ENCODE results near the gene FCRLB.
"Not testable (repeated sequence)": the region's sequence is repeated elsewhere in the genome, so short reads cannot be mapped to it uniquely, and the experiment has no call there.

The FCRLB gene, protein sequence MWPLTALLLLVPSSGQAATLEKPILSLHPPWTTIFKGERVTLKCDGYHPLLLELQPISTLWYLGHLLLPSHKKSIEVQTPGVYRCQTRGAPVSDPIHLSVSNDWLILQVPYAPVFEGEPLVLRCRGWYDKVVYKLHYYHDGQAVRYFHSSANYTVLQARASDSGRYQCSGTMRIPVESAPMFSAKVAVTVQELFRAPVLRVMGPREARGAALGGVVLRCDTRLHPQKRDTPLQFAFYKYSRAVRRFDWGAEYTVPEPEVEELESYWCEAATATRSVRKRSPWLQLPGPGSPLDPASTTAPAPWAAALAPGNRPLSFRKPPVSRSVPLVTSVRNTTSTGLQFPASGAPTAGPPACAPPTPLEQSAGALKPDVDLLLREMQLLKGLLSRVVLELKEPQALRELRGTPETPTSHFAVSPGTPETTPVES

DNA sequence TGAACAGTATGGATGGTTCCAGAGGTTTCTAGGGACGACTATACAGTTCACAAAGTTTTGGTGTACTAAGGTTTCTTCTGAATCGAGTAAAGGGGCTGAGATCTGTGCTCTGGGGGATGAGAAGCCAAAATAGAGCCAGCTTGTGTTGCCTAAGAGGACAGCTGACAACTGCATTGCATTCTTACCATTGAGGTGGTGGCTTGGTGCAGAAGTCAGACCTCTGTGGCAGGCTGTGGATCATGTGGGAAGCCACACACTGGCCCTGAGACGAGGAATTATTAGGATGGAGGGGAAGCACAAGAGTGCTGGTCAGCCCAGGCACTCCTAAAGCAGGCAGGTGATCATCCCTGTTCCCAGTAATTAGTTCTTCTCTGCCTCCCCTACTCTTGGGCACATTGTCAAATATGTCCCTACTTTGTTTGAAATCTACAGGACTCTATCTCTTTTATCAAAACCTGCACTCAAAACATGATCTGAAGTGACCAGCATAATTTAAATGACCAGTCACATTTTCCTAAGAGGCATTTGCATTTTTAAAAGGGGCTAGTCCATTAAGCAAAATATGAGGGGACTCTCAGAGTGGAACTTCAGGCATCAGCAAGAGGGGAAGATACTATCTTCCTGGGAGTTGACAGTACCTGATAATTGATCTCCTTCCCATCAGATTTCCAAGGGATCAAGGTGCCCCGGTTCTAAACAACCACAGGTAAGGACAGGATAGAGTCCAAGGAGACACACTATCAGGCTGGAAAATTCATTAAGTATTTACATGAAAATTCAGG is at the start of gene FCRLB:
Gene FCRLB, plus strand, starts transcription at position 589 of the 782 bp plus-strand sequence. CDS start 1,129 bp downstream, outside the sequence.
- no peak for DNase-seq

DNA sequence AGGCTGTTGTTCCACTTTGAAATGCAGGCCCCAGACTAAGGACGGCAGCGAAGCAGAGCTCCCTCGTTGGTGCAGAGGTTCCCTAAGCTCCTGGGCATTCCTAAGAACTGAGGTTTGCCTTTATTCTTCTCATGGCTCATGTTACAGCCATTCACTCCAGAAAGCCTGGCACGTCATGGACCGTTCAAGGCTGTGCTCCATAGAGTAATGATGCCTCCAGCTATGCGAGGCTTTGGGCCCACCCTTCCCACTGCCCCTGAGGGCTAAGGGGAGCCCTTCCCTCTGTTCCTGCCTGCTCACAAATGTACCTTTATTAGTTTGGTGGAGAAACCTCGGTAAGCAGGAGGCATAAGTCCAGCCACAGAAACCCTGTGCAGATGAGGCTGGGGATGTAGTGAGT is 47.9 kb upstream of the FCRLB start:
- not testable (repeated sequence) for DNase-seq

DNA sequence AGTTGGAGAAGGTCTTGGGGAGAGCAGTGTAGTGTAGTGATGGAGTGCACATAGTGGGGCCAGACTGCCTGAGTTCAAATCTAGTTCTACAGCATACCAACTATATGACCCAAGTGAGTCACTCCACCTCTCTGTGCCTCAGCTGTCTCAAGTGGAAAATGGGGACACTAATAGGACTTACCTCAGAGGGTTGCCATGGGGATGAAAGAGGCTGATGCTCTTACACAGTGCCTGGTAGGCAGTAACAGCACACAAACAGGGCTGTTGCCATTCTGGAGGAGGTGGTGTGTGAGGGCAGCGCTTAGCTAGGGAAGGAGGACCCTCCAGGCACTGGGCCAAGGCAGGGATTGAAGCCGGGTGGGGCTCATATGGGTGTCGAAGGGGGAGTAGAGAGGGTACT is 46.9 kb upstream of the FCRLB start:
- DNase-seq, result not testable (repeated sequence)

DNA sequence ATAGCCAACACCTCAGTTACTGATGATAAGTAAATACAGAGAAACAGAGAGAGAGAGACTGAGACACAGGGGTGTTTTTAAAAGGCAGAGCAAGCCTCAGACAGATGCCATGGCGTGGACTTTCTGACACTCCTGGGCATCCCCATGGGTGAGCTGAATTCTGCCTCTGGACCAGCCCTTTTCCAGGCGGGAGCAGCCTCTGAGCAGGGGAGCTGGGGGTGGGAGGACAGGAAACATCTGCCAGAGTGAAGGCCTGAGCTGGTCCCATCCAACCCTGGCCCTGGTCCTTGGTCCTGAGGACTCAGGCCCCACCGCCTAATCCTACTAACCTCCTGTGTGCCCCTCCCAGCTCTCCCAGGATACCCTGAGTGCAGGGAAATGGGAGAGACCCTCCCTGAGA is 46.4 kb upstream of the FCRLB start:
- not testable (repeated sequence) for DNase-seq

DNA sequence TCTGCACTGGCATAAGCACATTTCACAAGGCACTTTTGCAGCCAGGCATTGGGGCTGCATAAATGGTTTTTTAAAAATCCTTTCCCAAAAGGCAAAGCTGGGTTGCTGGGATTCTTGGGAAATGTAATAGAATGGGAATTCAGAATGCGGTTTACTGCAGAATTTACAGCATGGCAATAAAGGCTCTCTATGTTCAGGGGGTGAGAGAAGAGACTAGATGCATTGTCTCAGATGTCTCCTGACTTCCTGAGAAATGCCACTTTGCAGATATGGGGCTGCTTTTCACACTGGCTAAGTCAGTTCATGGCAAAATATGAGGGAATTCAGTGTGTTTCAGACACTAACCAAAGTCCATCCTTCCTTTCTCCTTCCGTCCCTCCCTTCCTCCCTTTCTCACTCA is 44.9 kb upstream of the FCRLB start:
- DNase-seq, result no peak

DNA sequence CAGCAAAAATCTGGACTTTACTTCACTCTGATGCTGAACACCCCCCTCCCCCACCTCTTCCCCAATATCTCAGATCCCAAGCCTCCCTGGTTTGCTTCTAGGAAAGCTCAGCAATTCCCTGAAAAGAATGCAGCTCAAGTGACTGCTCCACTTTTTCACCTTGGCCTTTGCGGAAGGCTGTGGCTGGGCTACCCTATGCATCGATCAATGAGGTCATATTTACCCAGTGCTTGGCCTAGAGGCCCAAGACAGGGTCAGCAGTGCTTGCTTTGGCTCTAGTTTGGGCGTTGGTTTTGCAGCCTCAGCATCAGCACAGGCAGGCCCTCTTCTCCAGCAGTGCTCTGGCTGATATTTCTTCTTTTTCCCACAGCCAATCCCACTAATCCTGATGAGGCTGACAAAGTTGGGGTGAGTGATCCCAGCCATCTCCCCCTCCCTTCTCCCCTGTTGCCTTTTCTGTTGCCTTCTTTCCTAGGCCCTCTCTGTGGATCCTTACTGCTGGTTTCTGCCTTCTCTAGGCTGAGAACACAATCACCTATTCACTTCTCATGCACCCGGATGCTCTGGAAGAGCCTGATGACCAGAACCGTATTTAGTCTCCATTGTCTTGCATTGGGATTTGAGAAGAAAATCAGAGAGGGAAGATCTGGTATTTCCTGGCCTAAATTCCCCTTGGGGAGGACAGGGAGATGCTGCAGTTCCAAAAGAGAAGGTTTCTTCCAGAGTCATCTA is 44.2 kb upstream of the FCRLB start:
- no peak for DNase-seq

DNA sequence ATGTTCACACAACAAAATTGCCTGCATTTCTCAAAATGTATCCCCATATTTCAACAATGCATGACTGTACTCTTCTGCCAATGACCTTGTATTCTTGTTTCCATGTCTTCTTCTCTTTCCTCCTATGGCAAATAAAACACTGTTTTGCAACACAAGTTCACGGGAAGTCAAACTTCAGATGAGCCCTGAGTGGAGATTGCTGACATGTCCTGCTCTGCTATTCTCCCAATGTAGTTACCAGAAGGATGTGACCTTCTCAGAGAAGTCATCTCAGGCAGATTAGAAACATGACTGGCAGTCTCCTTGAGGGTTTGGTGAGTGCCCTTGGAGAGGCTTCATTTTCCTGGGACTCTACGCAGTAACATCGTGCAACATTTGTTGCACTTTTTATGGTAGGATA is 42.8 kb upstream of the FCRLB start:
- no peak for DNase-seq

DNA sequence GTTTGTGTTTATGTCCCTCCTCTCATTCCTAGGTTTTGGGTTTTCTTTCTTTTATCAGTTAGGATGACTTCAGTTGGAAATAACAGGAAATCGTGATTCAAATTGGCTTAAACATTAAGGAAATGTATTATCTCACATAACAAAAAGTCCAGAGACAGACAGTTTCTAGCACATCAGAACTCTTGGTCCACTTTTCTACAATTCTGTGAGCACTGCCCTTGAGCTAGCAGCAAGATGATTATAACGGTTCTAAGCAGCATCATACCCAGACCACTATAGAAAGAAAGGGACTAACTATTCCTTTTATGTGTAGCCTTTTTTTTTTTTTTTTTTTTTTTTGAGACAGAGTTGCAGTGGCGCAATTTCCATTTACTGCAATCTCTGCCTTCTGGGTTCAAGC is 39.5 kb upstream of the FCRLB start:
- no peak for DNase-seq

DNA sequence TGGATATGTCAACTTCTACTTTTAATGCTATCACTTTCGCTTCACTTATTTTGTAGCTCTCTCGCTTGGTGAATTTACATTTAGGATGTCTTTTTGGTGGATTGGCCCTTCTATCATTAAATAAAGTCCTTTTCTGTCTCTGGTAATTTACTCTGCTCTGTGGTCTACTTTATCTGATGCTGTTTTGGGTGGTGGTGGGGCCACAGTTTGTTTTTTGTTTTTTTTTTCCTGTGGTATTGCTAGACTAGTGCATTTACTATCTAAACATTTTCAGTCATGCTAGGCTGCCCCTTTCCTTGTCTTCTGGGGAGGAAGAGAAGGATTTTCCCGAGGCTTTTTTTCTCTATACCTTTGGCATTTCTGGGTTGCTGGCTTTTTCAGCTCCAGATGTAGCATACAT is 32.4 kb upstream of the FCRLB start:
- DNase-seq, result no peak

DNA sequence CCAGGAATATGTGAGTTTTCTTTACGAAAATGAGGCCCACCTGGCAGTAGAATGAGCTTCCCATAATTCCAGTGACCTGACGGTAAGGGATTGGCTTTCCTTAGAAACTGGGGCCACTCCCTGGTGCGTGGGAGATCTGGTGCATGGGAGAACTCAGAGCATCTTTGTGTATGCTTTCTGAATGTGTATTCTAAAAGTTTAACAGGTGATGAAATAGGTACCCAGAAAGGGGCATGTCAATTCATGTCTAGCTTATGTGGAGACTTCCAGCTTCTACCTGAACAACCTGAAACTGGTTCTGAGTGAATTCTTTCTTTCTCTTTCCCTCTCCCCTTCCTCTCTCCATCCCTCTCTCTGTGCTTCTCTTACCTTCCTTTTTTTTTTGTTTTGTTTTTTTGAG is 29.5 kb upstream of the FCRLB start:
- no peak for DNase-seq

DNA sequence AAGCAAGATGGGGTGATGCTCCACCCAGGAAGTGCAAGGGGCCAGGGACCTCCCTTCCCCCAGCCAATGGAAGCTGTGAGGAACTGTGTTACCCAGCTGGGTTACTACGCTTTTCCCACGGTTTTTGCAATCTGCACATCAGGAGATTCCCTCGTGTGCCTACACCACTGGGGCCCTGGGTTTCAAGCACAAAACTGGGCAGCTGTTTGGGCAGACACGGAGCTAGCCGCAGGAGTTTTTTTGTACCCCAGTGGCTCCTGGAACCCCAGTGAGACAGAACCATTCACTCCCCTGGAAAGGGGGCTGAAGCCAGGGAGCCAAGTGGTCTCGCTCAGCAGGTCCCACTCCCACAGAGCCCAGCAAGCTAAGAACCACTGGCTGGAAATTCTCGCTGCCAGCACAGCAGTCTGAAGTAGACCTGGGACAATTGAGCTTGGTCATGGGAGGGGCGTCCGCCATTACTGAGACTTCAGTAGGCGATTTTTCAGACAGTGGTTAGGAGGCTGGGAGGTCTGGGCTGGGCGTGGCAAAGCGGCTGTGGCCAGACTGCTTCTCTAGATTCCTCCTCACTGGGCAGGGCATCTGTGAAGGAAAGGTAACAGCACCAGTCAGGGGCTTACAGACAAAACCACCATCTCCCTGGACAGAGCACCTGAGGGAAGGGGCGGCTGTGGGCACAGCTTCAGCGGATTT is 28.2 kb upstream of the FCRLB start:
- DNase-seq, result not testable (repeated sequence)

DNA sequence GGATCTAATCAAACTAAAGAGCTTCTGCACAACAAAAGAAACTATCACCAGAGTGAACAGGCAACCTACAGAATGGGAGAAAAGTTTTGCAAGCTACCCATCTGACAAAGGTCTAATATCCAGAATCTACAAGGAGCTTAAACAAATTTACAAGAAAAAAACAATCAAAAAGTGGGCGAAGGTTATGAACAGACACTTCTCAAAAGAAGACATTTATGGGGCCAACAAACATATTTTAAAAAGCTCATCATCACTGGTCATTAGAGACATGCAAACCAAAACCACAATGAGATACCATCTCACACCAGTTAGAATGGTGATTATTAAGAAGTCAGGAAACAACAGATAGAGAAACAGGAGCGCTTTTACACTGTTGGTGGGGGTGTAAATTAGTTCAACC is 23.0 kb upstream of the FCRLB start:
- DNase-seq, result not testable (repeated sequence)

DNA sequence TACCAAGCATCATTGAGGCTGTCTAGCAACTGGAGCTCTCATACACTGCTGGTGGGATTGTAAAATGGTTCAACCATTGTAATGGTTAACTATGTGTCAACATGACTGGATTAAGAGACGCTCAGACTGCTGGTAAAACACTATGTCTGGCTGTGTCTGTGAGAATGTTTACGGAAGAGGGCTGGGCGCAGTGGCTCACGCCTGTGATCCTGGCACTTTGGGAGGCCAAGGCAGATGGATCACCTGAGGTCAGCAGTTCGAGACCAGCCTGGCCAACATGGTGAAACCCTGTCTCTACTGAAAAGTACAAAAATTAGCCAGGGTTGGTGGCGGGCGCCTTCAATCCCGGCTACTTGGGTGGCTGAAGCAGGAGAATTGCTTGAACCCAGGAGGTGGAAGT is 19.1 kb upstream of the FCRLB start:
- no peak for DNase-seq

DNA sequence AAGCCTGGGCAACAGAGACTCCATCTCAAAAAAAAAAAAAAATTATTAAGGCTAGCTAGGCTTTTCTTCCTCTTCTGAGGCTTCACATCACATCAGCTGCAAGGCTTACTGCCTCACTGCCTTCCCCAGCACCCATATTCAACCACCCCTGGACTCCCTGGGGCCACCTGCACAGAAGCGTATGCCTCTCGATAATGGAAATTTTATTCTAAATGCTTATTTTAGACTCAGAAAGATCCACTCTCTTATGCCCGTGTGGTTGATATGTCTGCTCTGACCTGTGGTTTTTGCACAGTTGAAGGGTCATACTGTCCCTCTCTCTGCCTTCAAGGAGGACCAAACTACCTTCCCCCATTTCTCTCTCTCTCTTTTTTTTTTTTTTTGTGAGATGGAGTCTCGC is 15.8 kb upstream of the FCRLB start:
- no peak for DNase-seq

DNA sequence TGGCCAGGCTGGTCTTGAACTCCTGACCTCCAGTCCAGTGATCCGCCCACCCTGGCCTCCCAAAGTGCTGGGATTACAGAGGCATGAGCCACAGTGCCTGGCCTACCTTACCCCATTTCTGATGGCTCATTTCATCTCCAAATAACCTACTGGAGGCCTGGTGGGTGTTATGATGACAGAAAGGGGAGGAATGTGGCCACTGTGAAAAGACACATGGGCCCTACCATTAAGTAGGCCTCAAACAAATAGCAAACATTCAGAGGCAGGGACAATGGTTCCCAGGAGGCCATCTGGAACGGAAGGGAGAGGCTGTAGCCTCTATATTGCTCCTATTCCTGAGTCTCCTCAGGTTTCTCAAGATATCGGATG is 15.2 kb upstream of the FCRLB start:
- no peak for DNase-seq

DNA sequence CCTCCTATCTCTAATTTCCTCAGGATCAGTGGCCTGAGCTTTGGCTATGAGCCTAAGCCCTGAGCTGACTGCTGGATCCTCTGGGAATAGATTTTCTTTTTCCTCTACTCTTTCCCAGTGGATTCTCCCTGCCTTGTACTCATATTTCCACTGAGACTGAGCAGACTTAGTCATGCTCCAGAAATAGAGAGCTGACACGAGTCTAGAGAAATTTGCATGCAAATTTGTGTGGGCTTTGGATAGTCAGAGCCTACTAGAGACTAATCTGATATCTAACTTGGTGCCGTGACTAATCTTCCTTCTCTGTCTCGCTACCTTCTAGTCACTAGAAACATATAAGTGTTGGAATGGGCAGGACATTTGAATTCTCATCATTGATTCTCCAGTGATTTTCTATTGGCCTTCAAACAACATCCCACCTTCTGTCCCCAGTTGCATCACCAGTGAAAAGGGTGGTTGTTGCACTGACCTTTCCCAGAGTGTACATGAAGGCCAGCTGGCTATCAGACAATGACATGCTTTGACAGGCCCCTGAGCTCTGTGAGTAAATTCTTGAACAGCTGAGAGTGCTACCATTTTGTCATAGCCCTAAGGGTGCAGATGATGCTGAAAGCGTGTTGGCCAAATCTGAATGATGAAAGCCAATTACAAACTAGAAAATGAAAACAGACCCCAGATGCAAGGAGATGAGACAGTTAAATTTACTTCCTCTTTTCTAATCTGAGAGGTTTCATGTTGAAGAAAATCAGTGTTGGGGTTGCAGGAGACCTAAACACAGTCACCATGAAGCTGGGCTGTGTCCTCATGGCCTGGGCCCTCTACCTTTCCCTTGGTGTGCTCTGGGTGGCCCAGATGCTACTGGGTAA is 14.6 kb upstream of the FCRLB start, which contains the start of gene FCRLA:
Gene FCRLA, plus strand, starts transcription at position 748 of the 866 bp plus-strand sequence. Its CDS starts 36 bp downstream, at position 784.
- DNase-seq, result no peak

DNA sequence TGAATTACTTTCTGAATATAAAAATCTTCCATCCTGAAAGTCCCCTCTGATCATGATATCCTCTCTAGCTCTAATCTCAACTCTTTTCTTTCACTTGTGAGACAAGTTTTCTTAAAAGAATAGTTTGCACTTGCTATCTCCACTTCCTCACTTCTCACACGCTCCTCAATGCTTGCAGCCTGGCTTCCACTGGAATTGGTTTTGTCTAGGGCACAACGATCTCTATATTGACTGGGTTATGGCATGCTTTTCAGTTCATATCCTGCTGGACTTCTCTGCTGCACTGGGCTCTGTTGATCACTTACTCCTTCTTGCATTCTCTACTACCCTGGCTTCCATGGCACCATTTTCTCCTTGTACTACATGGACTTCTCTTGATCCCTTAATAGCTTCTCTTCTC is 13.8 kb upstream of the FCRLB start:
- DNase-seq, result no peak

DNA sequence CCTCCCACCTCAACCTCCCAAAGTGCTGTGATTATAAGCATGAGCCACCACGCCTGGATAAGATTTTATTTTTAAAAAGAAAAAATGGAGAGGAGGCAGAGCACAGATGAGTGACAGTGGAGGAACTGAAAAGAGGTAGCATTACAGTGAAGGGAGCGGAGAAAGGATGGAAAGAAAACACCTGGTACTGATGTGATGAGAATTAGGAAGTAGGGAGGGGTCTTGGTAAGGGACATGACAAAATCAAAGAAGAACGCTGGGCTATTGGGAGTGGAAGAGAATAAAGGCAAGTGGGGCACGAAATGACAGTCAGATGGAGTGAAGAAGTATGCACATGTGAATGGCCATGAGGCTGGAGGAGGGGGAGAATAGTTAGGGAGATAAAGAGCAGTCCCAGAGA is 12.0 kb upstream of the FCRLB start:
- no peak for DNase-seq

DNA sequence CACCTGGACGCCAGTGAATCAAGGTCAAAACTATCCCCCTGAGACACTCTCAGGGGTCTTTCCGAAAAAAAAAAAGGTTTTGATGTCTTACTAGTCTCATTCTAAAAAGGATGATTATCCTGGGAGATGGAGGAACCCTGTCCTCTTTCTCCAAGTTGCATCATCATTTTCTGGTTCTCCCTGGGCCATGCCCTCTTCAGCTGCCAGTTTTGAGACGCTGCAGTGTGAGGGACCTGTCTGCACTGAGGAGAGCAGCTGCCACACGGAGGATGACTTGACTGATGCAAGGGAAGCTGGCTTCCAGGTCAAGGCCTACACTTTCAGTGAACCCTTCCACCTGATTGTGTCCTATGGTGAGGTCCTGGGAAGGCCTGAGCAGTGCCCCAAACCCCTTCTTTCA is 10.8 kb upstream of the FCRLB start:
- DNase-seq, result no peak

DNA sequence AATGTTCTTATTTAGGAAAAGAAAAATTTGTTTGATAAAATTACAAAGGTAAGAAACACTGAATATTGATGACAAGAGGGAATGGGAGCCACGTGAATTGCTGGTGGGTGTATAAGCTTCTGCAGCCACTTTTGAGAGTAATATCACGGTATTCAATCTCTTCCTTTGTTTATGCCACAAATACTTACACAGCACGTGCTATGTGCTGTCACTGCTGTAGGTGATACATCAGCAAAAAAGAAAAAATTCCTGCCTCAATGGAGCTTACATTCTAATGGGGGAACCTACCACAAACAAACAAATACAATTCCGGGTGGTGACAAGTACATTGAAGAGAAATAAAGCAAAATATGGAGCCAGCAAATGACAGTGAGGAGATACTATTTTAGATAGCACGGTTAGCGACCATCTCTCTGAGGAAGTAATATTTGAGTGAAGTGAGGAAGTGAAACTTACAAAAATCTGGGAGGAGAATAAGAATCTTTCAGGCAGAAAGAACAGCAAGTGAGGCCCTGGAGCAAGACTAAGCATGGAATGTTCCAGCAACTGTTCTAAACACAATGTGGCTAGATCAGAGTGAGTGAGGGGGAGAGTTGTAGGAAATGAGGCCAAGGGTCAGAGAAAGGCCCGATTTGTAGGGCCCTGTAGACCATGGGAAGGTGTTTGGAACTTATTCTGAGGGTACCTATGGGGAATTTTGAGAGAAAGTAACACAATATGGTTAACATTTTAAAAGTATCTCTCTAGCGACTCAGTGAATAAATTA is 2.6 kb upstream of the FCRLB start:
- DNase-seq, result no peak

DNA sequence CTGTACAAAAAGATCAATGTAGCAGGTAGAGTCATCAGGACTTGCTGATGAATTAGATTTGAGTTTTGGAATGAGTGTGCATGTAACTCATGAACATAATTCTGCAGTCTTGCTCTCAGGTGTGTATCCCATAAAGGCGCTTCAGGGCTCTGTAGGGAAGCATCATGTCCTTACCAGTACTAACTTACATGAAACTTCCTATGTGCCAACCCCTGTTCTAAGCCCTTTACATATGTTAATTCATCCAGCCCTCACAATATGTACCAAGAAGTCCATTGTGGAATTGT is 2.1 kb upstream of the FCRLB start:
- no peak for DNase-seq

Measured in CD4-positive, alpha-beta T cell treated with Interleukin-6 for 4 hours (primary cell).